Liver (tissue), 9 donors: ENCODE data around the gene DYNC1LI2. TPM values are rescaled to one million over a fixed set of nuclear protein-coding genes. Genes with fewer than 3 reads are reported as not detected.

ENCODE experiments used
- DNase-seq: peaks from one replicate; pipeline ENCODE4 v3.0.0-alpha.2; 2017; ENCODE audit warnings: low spot score
- H3K27ac ChIP-seq, 2 donors: one replicate each; pipeline ENCODE4 v1.7.0; 2013; ENCODE audit warnings: inconsistent platforms in 2 of 2, low read length in 2 of 2, control low read depth in 1 of 2, low read depth in 1 of 2, mild to moderate bottlenecking in 1 of 2
- H3K27me3 ChIP-seq, 4 donors: one replicate each; pipeline versions ENCODE4 v1.6.1 to v1.7.0; 2013; ENCODE audit warnings: low read length in 3 of 4, inconsistent platforms in 1 of 4, mild to moderate bottlenecking in 1 of 4, moderate library complexity in 1 of 4; ENCODE audit not compliant: control insufficient read depth in 4 of 4, insufficient read depth in 4 of 4
- H3K36me3 ChIP-seq, 4 donors: one replicate each; pipeline versions ENCODE4 v1.6.1 to v1.7.0; 2013; ENCODE audit warnings: low read length in 3 of 4, mild to moderate bottlenecking in 3 of 4, low read depth in 1 of 4, moderate library complexity in 1 of 4; ENCODE audit not compliant: control insufficient read depth in 4 of 4, insufficient read depth in 3 of 4
- H3K4me1 ChIP-seq, 4 donors: one replicate each; pipeline versions ENCODE4 v1.6.1 to v1.7.0; 2013; ENCODE audit warnings: low read length in 3 of 4, mild to moderate bottlenecking in 3 of 4, moderate library complexity in 1 of 4; ENCODE audit not compliant: control insufficient read depth in 4 of 4, insufficient read depth in 4 of 4
- H3K4me3 ChIP-seq, 3 donors: one replicate each; pipeline versions ENCODE4 v1.6.1 to v1.7.0; 2013; ENCODE audit warnings: low read length in 3 of 3, control low read depth in 1 of 3, low read depth in 1 of 3, mild to moderate bottlenecking in 1 of 3
- H3K9ac ChIP-seq, 2 donors: one replicate each; pipeline ENCODE4 v1.7.0; 2013; ENCODE audit warnings: low read length in 2 of 2, mild to moderate bottlenecking in 2 of 2, moderate library complexity in 2 of 2, control low read depth in 1 of 2, low read depth in 1 of 2
- H3K9me3 ChIP-seq, 4 donors: one replicate each; pipeline versions ENCODE4 v1.6.1 to v1.7.0; 2013; ENCODE audit warnings: low read length in 3 of 4; ENCODE audit not compliant: control insufficient read depth in 4 of 4
- FOXA2 ChIP-seq: IDR thresholded peaks from 2 replicates; pipeline ENCODE4 v1.6.1; 2016; ENCODE audit warnings: antibody characterized with exemption
- GABPA ChIP-seq, 2 donors: IDR thresholded peaks in 1 of 2; conservative IDR thresholded peaks in 1 of 2; 2 replicates each; pipeline ENCODE4 v1.6.1; 2016; ENCODE audit warnings: antibody characterized with exemption in 2 of 2, mild to moderate bottlenecking in 1 of 2, moderate library complexity in 1 of 2
- HNF4A ChIP-seq, 2 donors: conservative IDR thresholded peaks; 2 replicates each; pipeline ENCODE4 v1.6.1; 2016; ENCODE audit warnings: antibody characterized with exemption in 2 of 2, mild to moderate bottlenecking in 2 of 2
- JUND ChIP-seq, 2 donors: IDR thresholded peaks; 2 replicates each; pipeline ENCODE4 v1.6.1; 2016; ENCODE audit warnings: antibody characterized with exemption in 2 of 2
- RAD21 ChIP-seq, 2 donors: IDR thresholded peaks; 2 replicates each; pipeline ENCODE4 v1.6.1; 2016; ENCODE audit warnings: antibody characterized with exemption in 2 of 2, mild to moderate bottlenecking in 2 of 2
- SP1 ChIP-seq: IDR thresholded peaks from 2 replicates; pipeline ENCODE4 v1.6.1; 2018; ENCODE audit warnings: antibody characterized with exemption, mild to moderate bottlenecking
- YY1 ChIP-seq: IDR thresholded peaks from 2 replicates; pipeline ENCODE4 v1.6.1; 2016; ENCODE audit warnings: antibody characterized with exemption, mild to moderate bottlenecking
- WGBS: extraction: QIAGEN DNeasy Blood & Tissue Kit; methylation state at CpG from one replicate; pipeline ENCODE4 v1.1.7; 2013; 5-methylcytosine and 5-hydroxymethylcytosine counted together
- polyA plus RNA-seq, 2 donors: library from polyadenylated mRNA; stranded (reverse) in 1 of 2; unstranded in 1 of 2; fragments of 200-250 nt in 1 of 2; fragments of >200 nt in 1 of 2; fragmentation: Nextera tagmentation in 1 of 2; extraction: Ambion mirVana in 1 of 2; gene quantifications; one replicate each; pipeline versions ENCODE4 v1.2.1 to v1.2.3, GENCODE V29; 2013 to 2015
- total RNA-seq, 2 donors: library from RNA; depleted of rRNA; stranded (reverse); fragments of >200 nt; gene quantifications; one replicate each; pipeline ENCODE4 v1.2.3, GENCODE V29; 2014
- TF ChIP-seq, protein P1 (sequence below): IDR thresholded peaks from 2 replicates; pipeline ENCODE4 v1.6.1; 2016; ENCODE audit warnings: antibody characterized with exemption, mild to moderate bottlenecking
- TF ChIP-seq, protein P2 (sequence below): IDR thresholded peaks from 2 replicates; pipeline ENCODE4 v1.6.1; 2016; ENCODE audit warnings: antibody characterized with exemption
- TF ChIP-seq, protein P3 (sequence below): fragments of 150-350 bp; IDR thresholded peaks from 2 replicates; pipeline ENCODE4 v1.5.1; 2017; ENCODE audit warnings: improper control_type of control experiment, low read depth, low read length; ENCODE audit not compliant: missing input control
- donor health status: healthy.
- donor health status: healthy.
- donor health status: healthy.
- donor health status: healthy.
- donor health status: healthy.

DYNC1LI2 gene
- total and polyA plus RNA-seq, 4 donors = 14.2 to 106 (median 35.1) TPM

GRCh38 chr16:66719246-66719645 is 32.2 kb downstream of the DYNC1LI2 start (continued):
- TF ChIP-seq, protein P1, sequence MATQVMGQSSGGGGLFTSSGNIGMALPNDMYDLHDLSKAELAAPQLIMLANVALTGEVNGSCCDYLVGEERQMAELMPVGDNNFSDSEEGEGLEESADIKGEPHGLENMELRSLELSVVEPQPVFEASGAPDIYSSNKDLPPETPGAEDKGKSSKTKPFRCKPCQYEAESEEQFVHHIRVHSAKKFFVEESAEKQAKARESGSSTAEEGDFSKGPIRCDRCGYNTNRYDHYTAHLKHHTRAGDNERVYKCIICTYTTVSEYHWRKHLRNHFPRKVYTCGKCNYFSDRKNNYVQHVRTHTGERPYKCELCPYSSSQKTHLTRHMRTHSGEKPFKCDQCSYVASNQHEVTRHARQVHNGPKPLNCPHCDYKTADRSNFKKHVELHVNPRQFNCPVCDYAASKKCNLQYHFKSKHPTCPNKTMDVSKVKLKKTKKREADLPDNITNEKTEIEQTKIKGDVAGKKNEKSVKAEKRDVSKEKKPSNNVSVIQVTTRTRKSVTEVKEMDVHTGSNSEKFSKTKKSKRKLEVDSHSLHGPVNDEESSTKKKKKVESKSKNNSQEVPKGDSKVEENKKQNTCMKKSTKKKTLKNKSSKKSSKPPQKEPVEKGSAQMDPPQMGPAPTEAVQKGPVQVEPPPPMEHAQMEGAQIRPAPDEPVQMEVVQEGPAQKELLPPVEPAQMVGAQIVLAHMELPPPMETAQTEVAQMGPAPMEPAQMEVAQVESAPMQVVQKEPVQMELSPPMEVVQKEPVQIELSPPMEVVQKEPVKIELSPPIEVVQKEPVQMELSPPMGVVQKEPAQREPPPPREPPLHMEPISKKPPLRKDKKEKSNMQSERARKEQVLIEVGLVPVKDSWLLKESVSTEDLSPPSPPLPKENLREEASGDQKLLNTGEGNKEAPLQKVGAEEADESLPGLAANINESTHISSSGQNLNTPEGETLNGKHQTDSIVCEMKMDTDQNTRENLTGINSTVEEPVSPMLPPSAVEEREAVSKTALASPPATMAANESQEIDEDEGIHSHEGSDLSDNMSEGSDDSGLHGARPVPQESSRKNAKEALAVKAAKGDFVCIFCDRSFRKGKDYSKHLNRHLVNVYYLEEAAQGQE = no peak
- TF ChIP-seq, protein P2, sequence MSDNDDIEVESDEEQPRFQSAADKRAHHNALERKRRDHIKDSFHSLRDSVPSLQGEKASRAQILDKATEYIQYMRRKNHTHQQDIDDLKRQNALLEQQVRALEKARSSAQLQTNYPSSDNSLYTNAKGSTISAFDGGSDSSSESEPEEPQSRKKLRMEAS = no peak
- TF ChIP-seq GABPA (IDR thresholded peaks at IDR 0.05 in 1 of 2, conservative IDR thresholded peaks at IDR 0.05 in 1 of 2) (no peak), YY1 (no peak), HNF4A (conservative IDR thresholded peaks at IDR 0.05) (no peak)

- H3K36me3 ChIP-seq = peaks cover 0 to 10% (median 5%) of the 10 kb centered on the region in 4 donors
- no peaks in the 10 kb centered on the region for H3K9me3 ChIP-seq
- no peak for DNase-seq
- 90% methylated on average over 4 of the region's 4 CpGs for WGBS
- H3K9ac ChIP-seq = no peak overlapping the region
- H3K27ac ChIP-seq = no peak overlapping the region
- TF ChIP-seq RAD21 (IDR thresholded peaks at IDR 0.05) (no peak), GABPA (IDR thresholded peaks at IDR 0.05 in 1 of 2, conservative IDR thresholded peaks at IDR 0.05 in 1 of 2) (no peak), SP1 (no peak)
- TF ChIP-seq, protein P3, sequence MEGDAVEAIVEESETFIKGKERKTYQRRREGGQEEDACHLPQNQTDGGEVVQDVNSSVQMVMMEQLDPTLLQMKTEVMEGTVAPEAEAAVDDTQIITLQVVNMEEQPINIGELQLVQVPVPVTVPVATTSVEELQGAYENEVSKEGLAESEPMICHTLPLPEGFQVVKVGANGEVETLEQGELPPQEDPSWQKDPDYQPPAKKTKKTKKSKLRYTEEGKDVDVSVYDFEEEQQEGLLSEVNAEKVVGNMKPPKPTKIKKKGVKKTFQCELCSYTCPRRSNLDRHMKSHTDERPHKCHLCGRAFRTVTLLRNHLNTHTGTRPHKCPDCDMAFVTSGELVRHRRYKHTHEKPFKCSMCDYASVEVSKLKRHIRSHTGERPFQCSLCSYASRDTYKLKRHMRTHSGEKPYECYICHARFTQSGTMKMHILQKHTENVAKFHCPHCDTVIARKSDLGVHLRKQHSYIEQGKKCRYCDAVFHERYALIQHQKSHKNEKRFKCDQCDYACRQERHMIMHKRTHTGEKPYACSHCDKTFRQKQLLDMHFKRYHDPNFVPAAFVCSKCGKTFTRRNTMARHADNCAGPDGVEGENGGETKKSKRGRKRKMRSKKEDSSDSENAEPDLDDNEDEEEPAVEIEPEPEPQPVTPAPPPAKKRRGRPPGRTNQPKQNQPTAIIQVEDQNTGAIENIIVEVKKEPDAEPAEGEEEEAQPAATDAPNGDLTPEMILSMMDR = no peak
- no peaks in the 10 kb centered on the region for H3K4me1 ChIP-seq
- H3K27me3 ChIP-seq = no peaks in the 10 kb centered on the region
- H3K4me3 ChIP-seq = no peak overlapping the region
Observed at GRCh38 chr16:66717776-66718175, 33.6 kb downstream of the DYNC1LI2 start.

GRCh38 chr16:66717112-66717675 is 34.2 kb downstream of the DYNC1LI2 start:
- WGBS = 66% methylated on average over 12 of the region's 12 CpGs
- TF ChIP-seq RAD21 (IDR thresholded peaks at IDR 0.05) = peak; percentile 23 to 78
- no peak for TF ChIP-seq JUND (IDR thresholded peaks at IDR 0.05)
- TF ChIP-seq FOXA2 = no peak
- TF ChIP-seq, protein P3 = peak; percentile 40
- Histone ChIP-seq H3K4me3 (no peak overlapping the region), H3K4me1 (no peaks in the 10 kb centered on the region), H3K27ac (no peak overlapping the region), H3K9ac (no peak overlapping the region), H3K9me3 (no peaks in the 10 kb centered on the region), H3K27me3 (no peaks in the 10 kb centered on the region), H3K36me3 (peaks cover 0 to 5% (median 1%) of the 10 kb centered on the region in 4 donors)
- DNase-seq = no peak
